PC-3 (cell line): ENCODE measurements around the gene GPR143. TPM values are rescaled to one million over a fixed set of nuclear protein-coding genes. Genes with fewer than 3 reads are reported as not detected.
A peak's percentile ranks its signal among the peaks of the same experiment; 100 is the strongest.

Source experiments
- ATAC-seq: fragments of 200-7000 bp; cut with Tn5 transposase; 2 replicates; pipeline ENCODE4 v1.9.1; 2020; ENCODE audit warnings: mild to moderate bottlenecking, moderate library complexity
- BruUV-seq: library from RNA; stranded (reverse); fragments of 400-500 nt; replicated peaks from 2 replicates; lab custom pipeline; 2021; lab: Mats Ljungman, UMichigan
- CTCF ChIA-PET: fragments of 300-600 bp; sonication (Branson Sonifier 250); formaldehyde crosslinking; loops from one replicate; lab custom pipeline; 2022; ENCODE audit warnings: antibody characterized with exemption; lab: Charles Lee
- POLR2A ChIA-PET: fragments of 300-600 bp; sonication (Branson Sonifier 250); formaldehyde crosslinking; loops from one replicate; lab custom pipeline; 2022; ENCODE audit warnings: antibody characterized with exemption; ENCODE audit not compliant: unreplicated experiment; lab: Charles Lee
- DNase-seq: peaks from one replicate; pipeline ENCODE4 v3.0.0-alpha.2; 2015
- H2AFZ ChIP-seq: fragments of 300-600 bp; sonication (generic); 2 replicates; pipeline ENCODE4 v1.6.0; 2016; ENCODE audit warnings: antibody characterized with exemption, low read length
- H3F3A ChIP-seq: fragments of 300-600 bp; sonication (generic); one replicate; pipeline ENCODE4 v1.6.0; 2017; ENCODE audit warnings: antibody characterized with exemption, low read length, control low read depth, mild to moderate bottlenecking; ENCODE audit not compliant: unreplicated experiment
- H3K27ac ChIP-seq: fragments of 300-600 bp; sonication (generic); 2 replicates; pipeline ENCODE4 v1.5.1; 2016; ENCODE audit warnings: mild to moderate bottlenecking, low read length
- H3K27me3 ChIP-seq: fragments of 300-600 bp; sonication (generic); 2 replicates; pipeline ENCODE4 v1.6.1; 2016; ENCODE audit warnings: low read length, mixed read lengths
- H3K36me3 ChIP-seq: fragments of 300-600 bp; sonication (generic); 2 replicates; pipeline ENCODE4 v1.6.1; 2016; ENCODE audit warnings: low read depth, mixed run types, low read length, mixed read lengths
- H3K4me1 ChIP-seq: fragments of 300-600 bp; sonication (generic); 2 replicates; pipeline ENCODE4 v1.5.1; 2016; ENCODE audit warnings: low read length; ENCODE audit not compliant: insufficient read depth
- H3K4me2 ChIP-seq: fragments of 300-600 bp; sonication (generic); 2 replicates; pipeline ENCODE4 v1.6.0; 2016; ENCODE audit warnings: low read length
- H3K4me3 ChIP-seq: fragments of 300-600 bp; sonication (generic); 2 replicates; pipeline ENCODE4 v1.5.1; 2016; ENCODE audit warnings: mild to moderate bottlenecking, low read length, mixed read lengths
- H3K79me2 ChIP-seq: fragments of 300-600 bp; sonication (generic); 2 replicates; pipeline ENCODE4 v1.6.1; 2017; ENCODE audit warnings: low read length, mixed read lengths
- H3K9ac ChIP-seq: fragments of 300-600 bp; sonication (generic); 2 replicates; pipeline ENCODE4 v1.6.0; 2016; ENCODE audit warnings: mild to moderate bottlenecking, low read length
- H3K9me2 ChIP-seq: fragments of 300-600 bp; sonication (generic); replicated peaks from 2 replicates; pipeline ENCODE4 v1.6.1; 2016; ENCODE audit warnings: mixed run types, low read length, mixed read lengths
- H3K9me3 ChIP-seq: fragments of 300-600 bp; sonication (generic); 2 replicates; pipeline ENCODE4 v1.6.1; 2016; ENCODE audit warnings: low read length, mixed read lengths
- H4K20me1 ChIP-seq: fragments of 300-600 bp; sonication (generic); 2 replicates; pipeline ENCODE4 v1.6.1; 2016; ENCODE audit warnings: low read length, mixed read lengths
- EZH2 ChIP-seq: fragments of 300-600 bp; sonication (generic); IDR thresholded peaks from one replicate; pipeline ENCODE4 v1.6.1; 2017; ENCODE audit warnings: antibody characterized with exemption, mild to moderate bottlenecking, low read length; ENCODE audit not compliant: unreplicated experiment
- EZH2phosphoT487 ChIP-seq: fragments of 300-600 bp; sonication (generic); IDR thresholded peaks from 2 replicates; pipeline ENCODE4 v1.6.1; 2018; ENCODE audit warnings: mild to moderate bottlenecking, antibody characterized with exemption, low read length, borderline replicate concordance
- intact Hi-C: fragments of 100-400 bp; cut with micrococcal nuclease; formaldehyde crosslinking; loops from 2 replicates; pipeline ENCODE4 v1.9.0; 2023
- total RNA-seq: library from RNA; depleted of rRNA; stranded (reverse); fragments of >200 nt; gene quantifications from 2 replicates; pipeline ENCODE4 v1.2.3, GENCODE V29; 2014
- TF ChIP-seq, protein P1 (sequence below): fragments of 300-600 bp; sonication (generic); conservative IDR thresholded peaks from 2 replicates; pipeline ENCODE4 v1.5.1; 2017; ENCODE audit warnings: antibody characterized with exemption, low read depth, mild to moderate bottlenecking, low read length

GPR143 gene
- total RNA-seq, 1 experiment from 2014 or later, result 0.47 TPM

DNA sequence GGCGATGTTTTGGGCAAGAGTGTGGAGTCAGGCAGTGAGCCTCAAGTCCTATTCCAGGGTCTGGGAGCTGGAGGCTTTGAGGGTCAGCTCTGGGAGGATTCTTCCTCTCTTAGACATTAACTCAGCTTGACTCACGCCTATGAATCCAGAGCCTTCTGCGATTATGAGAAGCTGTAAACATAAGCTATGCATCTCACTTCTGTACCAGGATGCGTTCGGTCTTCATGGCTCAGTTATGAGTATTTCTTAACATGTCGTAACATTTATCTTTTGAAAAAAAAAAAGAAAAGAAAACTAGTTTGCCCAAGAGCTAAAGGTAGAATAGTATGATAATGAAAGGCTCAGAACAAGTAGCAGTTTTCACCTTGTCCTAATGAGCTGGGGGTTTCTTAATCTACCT, 25.2 kb upstream of the GPR143 start:
- ChIA-PET CTCF (no interaction called here), POLR2A (no interaction called here)
- TF ChIP-seq EZH2 (no peak), EZH2phosphoT487 (no peak)
- TF ChIP-seq, protein P1, sequence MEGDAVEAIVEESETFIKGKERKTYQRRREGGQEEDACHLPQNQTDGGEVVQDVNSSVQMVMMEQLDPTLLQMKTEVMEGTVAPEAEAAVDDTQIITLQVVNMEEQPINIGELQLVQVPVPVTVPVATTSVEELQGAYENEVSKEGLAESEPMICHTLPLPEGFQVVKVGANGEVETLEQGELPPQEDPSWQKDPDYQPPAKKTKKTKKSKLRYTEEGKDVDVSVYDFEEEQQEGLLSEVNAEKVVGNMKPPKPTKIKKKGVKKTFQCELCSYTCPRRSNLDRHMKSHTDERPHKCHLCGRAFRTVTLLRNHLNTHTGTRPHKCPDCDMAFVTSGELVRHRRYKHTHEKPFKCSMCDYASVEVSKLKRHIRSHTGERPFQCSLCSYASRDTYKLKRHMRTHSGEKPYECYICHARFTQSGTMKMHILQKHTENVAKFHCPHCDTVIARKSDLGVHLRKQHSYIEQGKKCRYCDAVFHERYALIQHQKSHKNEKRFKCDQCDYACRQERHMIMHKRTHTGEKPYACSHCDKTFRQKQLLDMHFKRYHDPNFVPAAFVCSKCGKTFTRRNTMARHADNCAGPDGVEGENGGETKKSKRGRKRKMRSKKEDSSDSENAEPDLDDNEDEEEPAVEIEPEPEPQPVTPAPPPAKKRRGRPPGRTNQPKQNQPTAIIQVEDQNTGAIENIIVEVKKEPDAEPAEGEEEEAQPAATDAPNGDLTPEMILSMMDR, result no peak
- no peak overlapping the region for H2AFZ ChIP-seq
- no peak for ATAC-seq
- H3K36me3 ChIP-seq, result no peaks in the 10 kb centered on the region
- H3K27me3 ChIP-seq, result no peaks in the 10 kb centered on the region
- no peaks in the 10 kb centered on the region for H3F3A ChIP-seq
- no TSS peak for BruUV-seq
- H3K4me2 ChIP-seq, result no peak overlapping the region
- H3K4me3 ChIP-seq, result no peak overlapping the region
- no peak overlapping the region for H3K27ac ChIP-seq
- H3K9me3 ChIP-seq, result no peaks in the 10 kb centered on the region
- peaks cover 42% of the 10 kb centered on the region for H3K79me2 ChIP-seq
- no peaks in the 10 kb centered on the region for H3K9me2 ChIP-seq
- intact Hi-C loops, result no loop called here
- H3K9ac ChIP-seq, result no peak overlapping the region
- peaks cover 24% of the 10 kb centered on the region for H3K4me1 ChIP-seq
- DNase-seq, result no peak
- no peaks in the 10 kb centered on the region for H4K20me1 ChIP-seq

DNA sequence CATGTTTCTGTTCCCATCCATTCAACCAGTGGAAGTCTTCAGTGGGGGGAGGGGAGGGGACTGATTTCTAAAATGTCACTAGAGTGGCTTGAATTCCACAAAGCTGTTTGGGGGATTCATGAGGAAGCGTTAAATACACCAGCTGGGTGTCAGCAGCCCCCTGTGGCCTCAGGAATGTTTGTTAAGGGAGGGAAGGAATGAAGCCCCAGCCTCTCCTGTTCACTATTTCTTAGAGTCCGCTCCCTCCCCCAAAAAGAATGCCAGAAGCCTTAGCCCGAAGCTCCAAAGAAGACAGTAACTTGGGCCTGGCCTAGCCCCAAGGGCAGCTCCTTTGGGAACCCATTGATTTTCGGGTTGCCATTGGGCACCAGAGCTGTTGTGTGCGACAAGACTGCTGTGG, 23.9 kb upstream of the GPR143 start:
- BruUV-seq, result no TSS peak
- H3K9me2 ChIP-seq, result no peaks in the 10 kb centered on the region
- H3K27me3 ChIP-seq, result no peaks in the 10 kb centered on the region
- H3F3A ChIP-seq, result no peaks in the 10 kb centered on the region
- peak overlapping the region; percentile 20; the same call in 1 of the 2 replicates for H3K27ac ChIP-seq
- peaks cover 28% of the 10 kb centered on the region for H3K4me1 ChIP-seq
- H3K4me3 ChIP-seq, result no peak overlapping the region
- no peak overlapping the region for H2AFZ ChIP-seq
- peaks cover 42% of the 10 kb centered on the region for H3K79me2 ChIP-seq
- H4K20me1 ChIP-seq, result no peaks in the 10 kb centered on the region
- TF ChIP-seq, protein P1, result no peak
- TF ChIP-seq EZH2, result no peak
- TF ChIP-seq EZH2phosphoT487, result no peak
- ATAC-seq (no peak), DNase-seq (no peak)
- peak overlapping the region; percentile 87; the same call in 1 of the 2 replicates for H3K4me2 ChIP-seq
- no peaks in the 10 kb centered on the region for H3K9me3 ChIP-seq
- H3K9ac ChIP-seq, result no peak overlapping the region
- no peaks in the 10 kb centered on the region for H3K36me3 ChIP-seq
- POLR2A ChIA-PET, result no interaction called here
- CTCF ChIA-PET, result no interaction called here
- intact Hi-C loops, result loop anchor here (5.0 to 10.0 kb wide), 2 partner anchors 55 to 83 kb away; no protein-coding TSS in a partner anchor

DNA sequence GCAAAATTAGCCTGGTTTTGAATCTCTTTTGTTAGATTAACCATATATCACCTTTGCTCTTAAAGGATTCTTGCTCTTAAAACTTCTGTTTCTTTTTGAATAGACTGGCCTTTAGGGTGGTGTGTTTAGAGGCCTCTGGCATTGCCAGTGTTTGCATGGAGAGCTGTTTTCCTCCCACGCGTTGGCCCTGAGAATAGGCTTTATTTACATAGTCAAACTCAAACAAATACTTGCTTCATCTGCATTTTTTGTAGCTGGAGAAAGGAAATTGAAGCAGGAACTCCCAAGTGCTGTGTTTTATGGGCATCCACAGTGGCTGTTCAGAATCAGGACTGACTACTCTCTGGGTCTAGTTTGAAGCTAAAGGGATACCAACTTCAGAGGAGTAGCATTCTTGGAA, 23.3 kb upstream of the GPR143 start:
- Histone ChIP-seq H3K36me3 (no peaks in the 10 kb centered on the region), H4K20me1 (no peaks in the 10 kb centered on the region), H3K4me2 (peak overlapping the region; percentile 87), H3K9me2 (no peaks in the 10 kb centered on the region), H3K9ac (no peak overlapping the region), H3K4me1 (peaks cover 28% of the 10 kb centered on the region), H3K27ac (peak overlapping the region; percentile 20), H3K79me2 (peaks cover 42% of the 10 kb centered on the region), H2AFZ (no peak overlapping the region), H3K9me3 (no peaks in the 10 kb centered on the region), H3F3A (no peaks in the 10 kb centered on the region), H3K27me3 (no peaks in the 10 kb centered on the region), H3K4me3 (no peak overlapping the region)
- TF ChIP-seq EZH2phosphoT487 (no peak), EZH2 (no peak)
- TF ChIP-seq, protein P1, result no peak
- ATAC-seq, result peak; percentile 71
- BruUV-seq, result no TSS peak
- peak; percentile 81 for DNase-seq
- intact Hi-C loops, result loop anchor here (5.0 to 10.0 kb wide), 2 partner anchors 56 to 83 kb away; no protein-coding TSS in a partner anchor
- POLR2A ChIA-PET, result no interaction called here
- CTCF ChIA-PET, result no interaction called here
